Inflammatory macrophage (primary cell): Measurements from ENCODE around the gene SEPTIN14.
"Not testable (repeated sequence)": the region's sequence is repeated elsewhere in the genome, so short reads cannot be mapped to it uniquely, and the experiment has no call there.

ENCODE experiments used
- DNase-seq, 2 donors: peaks; one replicate each; pipeline ENCODE4 v3.0.0-alpha.2; 2020 to 2022

SEPTIN14 gene

GRCh38 chr7:55784151-55784550 is 78.4 kb downstream of the SEPTIN14 start:
- no peak for DNase-seq

GRCh38 chr7:55778631-55779030 is 83.9 kb downstream of the SEPTIN14 start:
- no peak for DNase-seq

DNA sequence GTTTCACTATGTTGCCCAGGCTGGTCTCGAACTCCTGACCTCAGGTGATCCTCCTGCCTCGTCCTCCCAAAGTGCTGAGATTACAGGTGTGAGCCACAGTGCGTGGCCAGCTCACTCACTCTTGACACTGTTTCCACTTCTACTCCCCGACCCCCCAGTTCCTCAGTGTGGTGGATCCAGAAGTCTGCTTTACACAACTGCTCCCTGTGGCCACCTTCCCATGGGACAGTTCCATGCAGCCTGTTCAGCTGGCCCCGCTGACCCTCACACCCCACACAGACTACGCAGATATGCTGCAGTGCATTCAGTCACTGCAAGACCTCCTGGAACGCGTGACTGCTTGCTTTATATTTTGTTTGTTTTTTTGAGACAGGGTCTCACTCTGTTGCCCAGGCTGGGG is 86.4 kb downstream of the SEPTIN14 start:
- no peak for DNase-seq

DNA sequence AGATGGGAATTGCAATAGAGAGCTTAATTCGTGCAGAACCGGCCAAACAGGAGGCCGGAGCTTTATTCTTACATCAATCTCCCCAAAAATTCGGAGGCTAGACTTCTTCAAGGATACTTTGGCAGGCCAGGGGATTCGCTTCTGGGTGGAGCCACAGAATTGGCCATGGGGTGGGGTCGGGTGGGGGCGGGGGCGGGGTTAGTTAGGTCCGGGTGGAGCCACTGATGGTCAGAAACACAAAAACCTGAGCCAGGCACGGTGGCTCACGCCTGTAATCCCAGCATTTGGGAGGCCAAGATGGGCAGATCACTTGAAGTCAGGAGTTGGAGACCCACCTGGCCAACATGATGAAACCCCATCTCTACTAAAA is 87.5 kb downstream of the SEPTIN14 start:
- DNase-seq: no peak

GRCh38 chr7:55774327-55775050 is 88.1 kb downstream of the SEPTIN14 start:
- DNase-seq: no peak

DNA sequence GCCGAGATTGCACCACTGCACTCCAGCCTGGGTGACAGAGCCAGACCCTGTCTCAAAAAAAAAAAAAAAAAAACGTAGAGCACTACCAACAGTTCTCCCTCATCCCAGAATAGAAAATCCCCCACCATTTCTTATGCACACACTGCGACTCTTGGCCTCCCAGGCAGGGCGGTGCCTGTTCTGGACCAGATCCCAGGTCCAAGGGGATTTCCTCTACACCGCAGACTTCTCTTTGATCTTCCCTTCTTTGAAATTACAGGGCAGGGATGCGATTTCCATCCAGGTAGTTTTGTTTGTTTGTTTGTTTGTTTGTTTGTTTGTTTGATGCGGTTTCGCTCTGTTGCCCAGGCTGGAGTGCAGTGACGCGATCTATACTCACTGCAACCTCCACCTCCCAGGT is 91.8 kb downstream of the SEPTIN14 start:
- no peak for DNase-seq

GRCh38 chr7:55753274-55753862 is 109.2 kb downstream of the SEPTIN14 start:
- not testable (repeated sequence) for DNase-seq

- DNase-seq: not testable (repeated sequence)
These were observed 117.8 kb downstream of the SEPTIN14 start for GRCh38 chr7:55744706-55745105.
